NCI-H187 (cell line): ENCODE measurements around the gene DIPK2A.

Source experiments
- DNase-seq, 2 experiments: peaks; one replicate each; lab custom pipeline; 2025; lab: John Stamatoyannopoulos, UW

The DIPK2A gene

DNA sequence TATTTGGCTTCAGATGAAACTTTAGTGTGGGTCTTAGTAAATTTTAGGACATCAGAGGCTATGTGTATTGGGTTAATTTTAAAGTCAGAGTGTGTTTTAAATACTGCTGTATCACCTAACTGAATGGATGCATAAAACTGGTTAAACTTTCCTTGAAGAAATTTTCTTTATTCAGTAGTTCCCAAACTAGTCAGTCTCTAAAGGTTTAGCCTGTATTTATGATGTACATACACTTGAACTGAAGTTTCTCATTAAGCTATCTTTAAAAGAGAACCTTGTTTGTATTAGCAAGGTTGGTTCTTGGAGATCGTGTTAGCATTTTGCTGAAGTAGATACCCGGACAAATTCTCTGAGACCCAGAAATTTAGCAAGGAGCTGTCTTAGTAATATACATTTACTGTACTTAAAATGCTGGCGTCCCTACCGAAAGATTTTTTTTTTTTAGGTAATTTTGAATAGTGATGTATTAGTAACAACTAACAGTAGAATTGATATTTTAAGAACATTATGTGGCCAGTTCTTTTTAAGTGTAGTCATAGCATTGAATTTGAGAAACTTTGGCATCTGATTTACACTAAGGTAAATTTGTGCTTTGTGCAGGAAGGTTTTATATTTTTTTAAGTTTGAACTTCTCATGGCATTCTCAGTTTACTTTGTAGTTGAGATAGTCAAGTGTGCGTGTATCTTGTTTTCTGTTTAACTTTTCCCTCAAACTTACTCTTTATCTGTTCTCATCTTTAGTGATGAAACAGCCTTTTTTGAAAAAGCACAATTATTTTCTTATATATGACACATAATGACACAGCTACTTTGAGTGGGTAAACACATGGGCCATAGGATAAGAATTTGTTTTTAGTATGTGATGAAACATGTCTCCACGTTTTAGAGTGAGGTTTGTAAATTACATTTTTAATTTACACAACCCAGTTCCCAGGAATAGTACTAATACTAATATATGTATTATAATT is 2.9 kb downstream of the DIPK2A start:
- DNase-seq: no peak

DNA sequence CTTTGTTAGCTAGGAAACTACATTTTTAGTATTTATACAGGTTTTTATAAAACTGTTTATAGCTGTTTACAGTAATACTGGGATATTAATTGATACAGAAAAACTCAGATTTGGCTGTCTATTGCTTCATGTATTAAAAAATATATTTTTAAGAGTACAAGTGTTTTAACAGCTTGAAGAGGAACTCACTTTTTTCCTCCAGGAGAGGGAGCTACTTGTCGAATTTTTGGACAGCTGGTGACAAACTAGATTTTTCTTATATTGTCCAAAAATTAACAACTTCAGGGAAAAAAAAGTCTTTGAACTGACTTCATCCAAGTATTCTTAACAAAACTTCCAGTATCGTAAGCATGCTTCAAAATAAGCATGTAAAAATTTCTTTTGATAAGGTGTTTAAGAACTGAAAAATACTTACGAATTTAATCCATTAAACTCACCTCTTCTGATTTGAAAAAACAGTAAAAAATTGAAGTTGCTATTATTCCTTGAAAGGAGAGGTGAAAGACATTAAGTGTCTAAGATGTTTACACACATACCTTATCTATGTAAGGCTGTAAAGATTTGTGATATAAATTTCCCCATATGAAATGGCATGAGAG is 4.0 kb downstream of the DIPK2A start:
- no peak for DNase-seq

DNA sequence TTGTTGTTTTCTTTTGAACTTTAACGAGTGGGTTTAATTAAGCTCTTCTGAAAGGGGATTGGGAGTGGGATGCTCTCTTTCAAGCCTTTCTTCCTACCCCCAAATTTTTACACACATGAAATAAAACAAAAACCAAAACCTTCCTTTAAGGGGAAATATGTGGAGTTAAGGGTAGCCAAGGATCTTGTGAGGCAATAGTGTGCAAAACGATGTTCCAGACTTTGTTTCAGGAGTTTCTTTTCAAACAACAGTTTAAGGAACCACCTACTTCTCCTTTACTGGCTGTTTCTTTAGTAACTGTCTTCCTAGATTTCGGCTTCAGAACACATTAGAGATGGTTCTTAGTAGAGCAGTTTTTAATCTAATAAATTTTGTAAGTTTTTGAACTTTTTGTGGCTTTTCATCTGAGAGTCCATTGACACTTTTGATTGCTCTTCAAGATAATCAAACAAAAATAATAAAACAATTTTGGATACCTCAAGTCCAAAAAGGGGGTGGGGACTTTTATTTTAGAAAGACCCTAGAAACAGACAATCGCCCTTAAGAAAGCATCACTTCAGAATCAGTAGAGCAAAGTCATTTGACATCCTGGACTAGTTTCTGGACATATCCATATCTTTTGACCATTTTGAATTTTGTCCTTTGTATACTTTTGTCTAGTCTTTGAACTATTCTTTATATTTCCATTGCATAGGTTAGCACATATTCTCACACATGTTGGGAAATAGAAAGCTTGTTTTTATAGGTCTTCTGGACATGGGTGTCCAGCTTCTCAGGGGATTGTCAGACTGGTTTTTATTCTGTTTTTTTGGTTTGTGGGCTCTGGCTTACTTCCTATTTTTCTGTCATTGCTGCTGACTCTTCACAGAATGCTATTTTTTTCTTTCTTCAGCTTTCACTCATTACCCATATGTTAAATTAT is 6.0 kb downstream of the DIPK2A start:
- DNase-seq: no peak

DNA sequence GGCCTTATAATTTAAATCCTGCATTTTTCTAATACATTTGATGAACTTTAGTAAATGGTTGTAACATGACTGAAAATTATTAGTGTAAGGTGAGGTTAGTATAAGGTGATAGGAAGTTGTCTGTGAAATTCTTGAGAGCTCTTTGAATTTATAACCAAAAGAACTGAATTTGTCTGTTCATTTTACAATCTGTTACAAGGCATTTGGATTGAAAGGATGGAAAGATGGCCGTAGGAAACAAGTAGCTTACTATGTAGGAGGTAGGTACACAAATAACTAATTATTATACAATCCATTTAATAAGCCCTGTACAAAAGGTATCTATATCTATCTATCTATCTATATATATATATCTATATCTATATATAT is 6.6 kb downstream of the DIPK2A start:
- DNase-seq: no peak

DNA sequence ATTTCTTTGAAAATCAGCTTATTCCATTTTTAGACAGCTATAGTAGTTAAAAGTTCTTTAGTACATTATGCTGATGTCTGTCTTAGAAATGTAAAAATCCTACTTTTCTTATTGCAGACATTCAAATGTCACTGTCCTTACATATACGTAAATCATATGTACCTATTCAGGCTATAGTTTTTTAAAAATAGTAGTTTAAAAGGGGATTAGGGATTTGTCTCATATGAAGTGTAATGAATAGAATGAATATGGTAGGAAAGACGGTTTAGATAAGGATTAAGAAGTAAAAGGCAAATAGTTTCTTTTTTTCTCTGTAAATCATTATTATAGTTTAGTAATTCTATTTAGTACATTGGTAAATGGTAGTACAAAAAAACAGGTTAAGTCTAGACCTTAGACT is 7.4 kb downstream of the DIPK2A start:
- DNase-seq: no peak

DNA sequence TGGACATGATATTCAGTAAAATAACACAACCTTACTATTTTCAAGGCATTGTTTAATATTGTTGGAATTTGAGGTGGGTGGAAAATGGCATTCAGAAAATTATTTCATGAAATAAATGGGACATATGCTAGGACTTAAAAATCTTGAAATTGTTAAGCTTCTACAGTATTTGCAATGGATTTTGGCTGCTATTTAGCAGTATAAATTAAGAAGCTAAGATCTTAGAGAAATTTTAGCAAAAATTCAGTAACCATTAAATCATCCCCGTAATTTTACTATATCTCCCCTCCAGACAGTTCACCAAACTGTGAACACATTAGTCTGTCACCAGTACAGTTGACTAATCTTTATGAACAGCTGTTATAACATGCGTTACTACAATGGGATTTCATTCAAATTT is 8.2 kb downstream of the DIPK2A start:
- no peak for DNase-seq

DNA sequence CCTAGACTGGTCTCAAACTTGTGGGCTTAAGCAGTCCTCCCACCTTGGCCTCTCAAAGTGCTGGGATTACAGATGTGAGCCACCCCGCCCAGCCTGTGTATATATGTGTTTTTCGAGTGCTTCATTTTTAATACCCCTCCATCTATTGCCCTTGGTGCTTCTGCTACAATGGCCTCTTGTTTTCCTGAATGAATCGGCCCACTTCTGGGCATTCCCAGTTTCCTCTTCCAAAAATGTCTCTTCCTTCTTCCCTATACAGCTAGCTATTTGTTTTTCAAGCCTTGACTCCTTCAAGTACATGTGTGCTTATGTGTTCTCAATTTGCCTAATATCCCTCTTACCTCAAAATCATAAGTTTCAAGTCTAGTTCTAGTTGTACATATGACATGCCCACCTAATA is 16.7 kb downstream of the DIPK2A start:
- DNase-seq: no peak

DNA sequence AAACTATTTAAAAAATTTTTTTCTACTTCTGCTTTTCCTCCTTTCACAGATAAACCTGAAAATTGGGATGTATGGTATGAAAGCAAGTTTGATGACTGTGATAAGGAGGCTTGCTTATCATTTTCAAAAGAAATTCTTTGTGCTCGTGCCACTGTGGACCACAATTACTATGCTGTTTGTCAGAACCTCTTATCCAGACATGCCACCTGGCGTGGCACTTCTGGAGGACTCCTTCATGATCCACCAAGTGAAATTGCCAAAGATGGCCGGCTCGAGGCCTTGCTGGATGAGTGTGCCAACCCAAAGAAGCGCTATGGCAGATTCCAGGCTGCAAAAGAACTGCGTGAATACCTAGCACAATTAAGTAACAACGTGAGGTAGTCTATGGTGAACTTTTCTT is 17.8 kb downstream of the DIPK2A start:
- no peak for DNase-seq

DNA sequence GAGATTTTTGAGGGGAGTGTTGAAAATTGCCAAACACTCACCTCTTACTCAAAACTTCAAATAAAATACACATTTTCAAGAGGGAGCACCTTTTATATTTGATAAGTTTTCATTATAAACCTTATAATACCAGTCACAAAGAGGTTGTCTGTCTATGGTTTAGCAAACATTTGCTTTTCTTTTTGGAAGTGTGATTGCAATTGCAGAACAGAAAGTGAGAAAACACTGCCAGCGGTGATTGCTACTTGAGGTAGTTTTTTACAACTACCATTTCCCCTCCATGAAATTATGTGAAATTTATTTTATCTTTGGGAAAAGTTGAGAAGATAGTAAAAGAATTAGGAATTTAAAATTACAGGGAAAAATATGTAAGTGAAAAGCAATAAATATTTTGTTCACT is 20.1 kb downstream of the DIPK2A start:
- DNase-seq: no peak

DNA sequence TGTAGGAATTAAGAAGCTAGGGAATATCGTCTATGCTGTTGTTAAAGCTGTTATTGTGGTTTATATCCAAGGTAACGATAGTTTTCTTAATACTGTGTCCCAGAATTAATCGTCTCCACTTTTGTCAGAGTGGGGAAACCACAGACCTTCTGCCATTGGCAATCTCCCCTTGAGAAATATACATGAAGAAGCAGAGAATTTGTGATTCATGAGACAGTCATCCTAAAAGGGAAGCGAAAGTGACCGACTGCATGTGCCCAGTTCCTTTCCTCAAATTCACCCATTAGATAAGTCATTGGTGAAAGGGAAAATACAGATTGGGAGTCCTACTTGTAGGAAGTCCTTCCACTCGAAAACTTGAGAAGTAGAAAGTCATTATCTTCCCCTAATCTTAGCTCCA is 26.6 kb downstream of the DIPK2A start:
- no peak for DNase-seq

DNA sequence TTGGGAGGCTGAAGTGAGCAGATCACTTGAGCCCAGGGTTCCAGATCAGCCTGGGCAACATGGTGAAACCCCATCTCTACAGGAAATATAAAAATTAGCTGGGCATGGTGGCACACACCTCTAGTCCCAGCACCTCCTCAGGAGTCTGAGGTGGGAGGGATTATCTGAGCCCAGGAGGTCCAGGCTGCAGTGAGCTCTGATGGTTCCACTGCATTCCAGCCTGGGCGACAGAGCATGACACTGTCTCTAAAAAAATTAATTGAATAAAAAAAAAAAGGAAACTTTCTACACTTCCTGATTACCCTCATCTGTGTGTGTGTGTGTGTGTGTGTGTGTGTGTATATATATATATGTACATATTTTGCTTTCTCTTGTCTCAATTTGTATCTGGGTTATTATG is 31.4 kb downstream of the DIPK2A start:
- no peak for DNase-seq

DNA sequence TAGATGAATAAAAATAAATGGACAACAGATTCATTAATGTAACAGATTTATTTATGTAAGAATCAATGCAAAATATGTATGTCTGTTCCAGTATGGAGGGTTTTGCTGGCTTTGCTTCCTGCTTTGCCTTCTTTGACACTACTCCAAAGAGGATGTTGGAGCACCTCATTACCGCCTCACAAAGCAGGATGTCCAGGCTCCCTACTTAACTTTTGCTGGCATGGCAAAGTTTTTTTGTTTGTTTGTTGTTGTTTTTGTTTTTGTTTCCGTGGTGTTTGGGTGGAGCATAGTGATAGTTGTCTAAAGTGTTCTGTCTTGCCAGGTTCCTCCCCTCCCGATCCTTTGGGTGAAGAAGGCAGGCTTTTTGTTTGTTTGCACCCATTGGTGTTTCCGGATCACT is 38.7 kb downstream of the DIPK2A start:
- no peak for DNase-seq

DNA sequence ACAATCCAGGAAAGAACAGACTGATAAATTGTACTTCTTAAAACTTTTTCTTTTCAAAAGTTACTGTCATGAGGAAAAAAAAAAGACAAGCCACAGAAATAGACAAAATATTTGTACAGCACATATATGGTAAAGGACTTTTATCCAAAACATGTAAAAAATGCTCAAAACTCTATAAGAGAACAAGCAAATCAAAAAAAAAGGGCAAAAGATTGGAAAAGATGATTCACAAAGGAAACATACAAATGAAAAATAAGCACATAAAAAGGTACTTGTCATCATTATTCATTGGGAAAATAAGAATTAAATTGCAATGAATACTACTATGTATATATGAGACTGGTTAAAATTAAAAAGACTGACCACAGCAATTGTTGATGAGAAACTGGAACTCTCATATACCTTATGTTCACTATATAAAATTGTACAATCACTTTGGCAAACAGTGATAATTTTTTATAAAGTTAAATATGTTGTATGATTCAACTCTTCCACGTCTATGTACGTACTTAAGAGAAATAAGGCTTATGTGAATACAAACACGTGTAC is 39.7 kb downstream of the DIPK2A start:
- no peak for DNase-seq

DNA sequence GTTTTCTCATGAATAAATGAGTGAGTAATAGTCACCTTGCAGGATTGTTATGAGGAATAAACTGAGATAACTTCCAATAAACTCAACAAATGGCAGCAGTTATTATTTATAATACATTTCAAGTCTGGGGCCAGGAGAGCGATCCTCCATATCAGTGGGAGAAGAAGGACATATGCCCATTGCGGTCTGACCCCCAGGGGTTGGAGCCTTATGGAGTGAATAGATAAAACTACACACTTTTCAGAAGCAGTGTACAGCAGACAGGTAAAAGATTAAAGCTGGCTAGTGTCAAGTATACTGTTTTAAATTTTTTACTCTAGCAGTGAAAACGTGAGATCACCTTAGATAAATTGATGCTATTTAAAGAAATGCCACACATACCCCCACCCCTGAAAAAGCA is 43.5 kb downstream of the DIPK2A start:
- no peak for DNase-seq

DNA sequence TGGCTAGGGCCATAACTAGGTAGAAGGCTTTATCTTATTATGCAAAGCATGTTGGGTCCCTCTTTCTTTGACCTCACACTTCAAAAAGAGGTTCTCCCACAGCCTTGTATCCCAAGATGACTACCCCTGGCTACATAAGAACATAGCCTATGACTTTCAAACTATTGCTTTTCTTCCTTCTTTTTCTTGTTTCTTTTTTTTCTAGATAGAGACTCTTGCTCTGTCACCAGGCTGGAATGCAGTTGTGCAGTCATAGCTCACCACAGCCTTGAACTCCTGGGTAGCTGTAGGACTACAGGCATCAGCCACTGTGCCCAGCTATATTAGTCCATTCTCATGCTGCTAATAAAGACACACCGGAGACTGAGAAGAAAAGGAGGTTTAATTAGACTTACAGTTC is 47.2 kb downstream of the DIPK2A start:
- DNase-seq: no peak
